Stomach (tissue), 9 donors: ENCODE data around the gene PLXNA2. TPM values are rescaled to one million over a fixed set of nuclear protein-coding genes. Genes with fewer than 3 reads are reported as not detected.

Experiments used
- DNase-seq, 2 donors: peaks; one replicate each; pipeline versions ENCODE4 v3.0.0 to v3.0.0-alpha.2; 2013 to 2019
- H3K27ac ChIP-seq, 5 donors: fragments of 200-600 bp in 4 of 5; sonication (generic) in 4 of 5; one replicate each; pipeline ENCODE4 v1.5.1; 2013 to 2019; ENCODE audit warnings: mild to moderate bottlenecking in 1 of 5, moderate library complexity in 1 of 5
- H3K27me3 ChIP-seq, 3 donors: fragments of 200-600 bp; sonication (generic); one replicate each; pipeline ENCODE4 v1.5.1; 2017 to 2019; ENCODE audit warnings: mixed run types in 1 of 3
- H3K36me3 ChIP-seq, 4 donors: fragments of 200-600 bp; sonication (generic); 1 replicate in 3 of 4; 2 replicates in 1 of 4; pipeline ENCODE4 v1.5.1; 2016 to 2019
- H3K4me1 ChIP-seq, 4 donors: fragments of 200-600 bp; sonication (generic); one replicate each; pipeline ENCODE4 v1.5.1; 2016 to 2019
- H3K4me3 ChIP-seq, 4 donors: fragments of 200-600 bp; sonication (generic) in 3 of 4; one replicate each; pipeline ENCODE4 v1.5.1; 2016 to 2019; ENCODE audit warnings: mild to moderate bottlenecking in 1 of 4
- H3K9me3 ChIP-seq, 4 donors: fragments of 200-600 bp; sonication (generic); one replicate each; pipeline ENCODE4 v1.5.1; 2016 to 2019
- EP300 ChIP-seq: sonication (generic); formaldehyde crosslinking; IDR thresholded peaks from one replicate; pipeline ENCODE4 v1.6.1; 2017; ENCODE audit warnings: antibody characterized with exemption
- POLR2A ChIP-seq, 4 donors: fragments of 450-650 bp; IDR thresholded peaks; one replicate each; pipeline ENCODE4 v1.6.1; 2016; ENCODE audit warnings: antibody characterized with exemption in 4 of 4, control low read depth in 2 of 4, mild to moderate bottlenecking in 1 of 4, moderate library complexity in 1 of 4
- POLR2AphosphoS5 ChIP-seq, 3 donors: sonication (generic); formaldehyde crosslinking; IDR thresholded peaks; one replicate each; pipeline ENCODE4 v1.6.1; 2016; ENCODE audit warnings: antibody characterized with exemption in 3 of 3
- WGBS, 5 donors: extraction: QIAGEN DNeasy Blood & Tissue Kit in 3 of 5; methylation state at CpG; one replicate each; pipeline versions ENCODE4 v1.1.5 to v1.1.7; 2013 to 2018; 5-methylcytosine and 5-hydroxymethylcytosine counted together
- intact Hi-C: fragments of 100-400 bp; cut with DNase I; formaldehyde crosslinking; loops from one replicate; pipeline ENCODE4 v1.15.1; 2023; ENCODE audit warnings: low total_unique reads
- polyA plus RNA-seq, 3 donors: library from polyadenylated mRNA; stranded (reverse); fragments of 200-250 nt; gene quantifications; one replicate each; pipeline ENCODE4 v1.2.3, GENCODE V29; 2013
- total RNA-seq, 5 donors: library from RNA; depleted of rRNA; stranded (reverse); fragments of >200 nt; gene quantifications; one replicate each; pipeline versions ENCODE4 v1.1.0 to v1.2.3, GENCODE V29; 2014 to 2016
- TF ChIP-seq, protein P1 (sequence below), 7 experiments: fragments of 450-650 bp in 4 of 7; fragments of 200-600 bp in 3 of 7; sonication (generic) in 3 of 7; IDR thresholded peaks; one replicate each; pipeline ENCODE4 v1.5.1; 2016 to 2019; ENCODE audit warnings: antibody characterized with exemption in 7 of 7, control low read depth in 2 of 7, mild to moderate bottlenecking in 1 of 7
- donor health status: healthy with polysubstance abuse.
- donor health status: Bipolar disorder and iron deficiency.
- donor health status: healthy.

The PLXNA2 gene
- total and polyA plus RNA-seq, 8 donors, result 2.7 to 185 (median 28.7) TPM

- WGBS, 5 donors, result 78 to 88% (median 84%) methylated on average over 4 of the region's 4 CpGs
- DNase-seq, result no peak
- Histone ChIP-seq H3K4me1 (peaks cover 0 to 21% (median 8%) of the 10 kb centered on the region in 4 donors), H3K27me3 (no peaks in the 10 kb centered on the region), H3K4me3 (no peak overlapping the region), H3K9me3 (no peaks in the 10 kb centered on the region), H3K36me3 (peaks cover 0 to 5% (median 3%) of the 10 kb centered on the region in 4 donors), H3K27ac (no peak overlapping the region)
- intact Hi-C loops, result no loop called here
- TF ChIP-seq, protein P1, sequence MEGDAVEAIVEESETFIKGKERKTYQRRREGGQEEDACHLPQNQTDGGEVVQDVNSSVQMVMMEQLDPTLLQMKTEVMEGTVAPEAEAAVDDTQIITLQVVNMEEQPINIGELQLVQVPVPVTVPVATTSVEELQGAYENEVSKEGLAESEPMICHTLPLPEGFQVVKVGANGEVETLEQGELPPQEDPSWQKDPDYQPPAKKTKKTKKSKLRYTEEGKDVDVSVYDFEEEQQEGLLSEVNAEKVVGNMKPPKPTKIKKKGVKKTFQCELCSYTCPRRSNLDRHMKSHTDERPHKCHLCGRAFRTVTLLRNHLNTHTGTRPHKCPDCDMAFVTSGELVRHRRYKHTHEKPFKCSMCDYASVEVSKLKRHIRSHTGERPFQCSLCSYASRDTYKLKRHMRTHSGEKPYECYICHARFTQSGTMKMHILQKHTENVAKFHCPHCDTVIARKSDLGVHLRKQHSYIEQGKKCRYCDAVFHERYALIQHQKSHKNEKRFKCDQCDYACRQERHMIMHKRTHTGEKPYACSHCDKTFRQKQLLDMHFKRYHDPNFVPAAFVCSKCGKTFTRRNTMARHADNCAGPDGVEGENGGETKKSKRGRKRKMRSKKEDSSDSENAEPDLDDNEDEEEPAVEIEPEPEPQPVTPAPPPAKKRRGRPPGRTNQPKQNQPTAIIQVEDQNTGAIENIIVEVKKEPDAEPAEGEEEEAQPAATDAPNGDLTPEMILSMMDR (IDR thresholded peaks at IDR 0.05), result no peak
- TF ChIP-seq EP300 (no peak), POLR2A (IDR thresholded peaks at IDR 0.05) (no peak), POLR2AphosphoS5 (IDR thresholded peaks at IDR 0.05) (no peak)
Observed at GRCh38 chr1:208111646-208112190, 132.5 kb downstream of the PLXNA2 start.

- Histone ChIP-seq H3K36me3 (peaks cover 0 to 5% (median 3%) of the 10 kb centered on the region in 4 donors), H3K27me3 (no peaks in the 10 kb centered on the region), H3K9me3 (no peaks in the 10 kb centered on the region), H3K4me1 (peaks cover 0 to 11% (median 3%) of the 10 kb centered on the region in 4 donors), H3K27ac (no peak overlapping the region), H3K4me3 (no peak overlapping the region)
- intact Hi-C loops, result no loop called here
- DNase-seq, result no peak
- 85 to 91% (median 89%) methylated on average over 4 of the region's 4 CpGs for WGBS, 5 donors
- TF ChIP-seq POLR2A (IDR thresholded peaks at IDR 0.05) (no peak), EP300 (no peak), POLR2AphosphoS5 (IDR thresholded peaks at IDR 0.05) (no peak)
- TF ChIP-seq, protein P1 (IDR thresholded peaks at IDR 0.05), result no peak
Observed at GRCh38 chr1:208110296-208110695, 133.9 kb downstream of the PLXNA2 start.

- intact Hi-C loops, result no loop called here
- Histone ChIP-seq H3K9me3 (no peaks in the 10 kb centered on the region), H3K27ac (no peak overlapping the region)
Observed at GRCh38 chr1:208108646-208109330, 135.4 kb downstream of the PLXNA2 start.

GRCh38 chr1:208108213-208108608 is 136.0 kb downstream of the PLXNA2 start:
- Histone ChIP-seq H3K36me3 (peaks cover 5 to 19% (median 11%) of the 10 kb centered on the region in 4 donors), H3K4me1 (peaks cover 0 to 11% (median 3%) of the 10 kb centered on the region in 4 donors), H3K9me3 (no peaks in the 10 kb centered on the region), H3K27ac (no peak overlapping the region), H3K27me3 (no peaks in the 10 kb centered on the region), H3K4me3 (no peak overlapping the region)
- intact Hi-C loops, result no loop called here
- DNase-seq, result no peak
- 86 to 96% (median 93%) methylated on average over 2 of the region's 2 CpGs for WGBS, 5 donors
- no peak for TF ChIP-seq EP300
- TF ChIP-seq, protein P1 (IDR thresholded peaks at IDR 0.05), result no peak
- TF ChIP-seq POLR2A (IDR thresholded peaks at IDR 0.05), result no peak
- no peak for TF ChIP-seq POLR2AphosphoS5 (IDR thresholded peaks at IDR 0.05)

More at GRCh38 chr1:208108646-208109330, 135.4 kb downstream of the PLXNA2 start:
- H3K27me3 ChIP-seq, result no peaks in the 10 kb centered on the region
- H3K4me1 ChIP-seq, result peaks cover 0 to 11% (median 3%) of the 10 kb centered on the region in 4 donors
- DNase-seq, result no peak
- no peak overlapping the region for H3K4me3 ChIP-seq
- 86 to 95% (median 91%) methylated on average over 4 to 5 of the region's 5 CpGs for WGBS, 5 donors
- TF ChIP-seq, protein P1 (IDR thresholded peaks at IDR 0.05), result no peak
- TF ChIP-seq EP300 (no peak), POLR2AphosphoS5 (IDR thresholded peaks at IDR 0.05) (no peak), POLR2A (IDR thresholded peaks at IDR 0.05) (no peak)
- H3K36me3 ChIP-seq, result peaks cover 5 to 17% (median 10%) of the 10 kb centered on the region in 4 donors
